H1 (cell line): ENCODE measurements around the gene ZMIZ1. TPM values are rescaled to one million over a fixed set of nuclear protein-coding genes. Genes with fewer than 3 reads are reported as not detected.
A peak's percentile ranks its signal among the peaks of the same experiment; 100 is the strongest.

Experiments used
- CTCF ChIA-PET: fragments of 300-600 bp; sonication (Branson Sonifier 250); formaldehyde crosslinking; loops from one replicate; lab custom pipeline; 2021; ENCODE audit not compliant: partially characterized antibody; lab: Charles Lee
- POLR2A ChIA-PET: fragments of 300-600 bp; sonication (Branson Sonifier 250); formaldehyde crosslinking; loops from one replicate; lab custom pipeline; 2021; ENCODE audit warnings: inconsistent platforms; ENCODE audit not compliant: partially characterized antibody; lab: Charles Lee
- DNase-seq, 2 experiments: peaks; one replicate each; pipeline versions ENCODE4 v3.0.0 to v3.0.0-alpha.2; 2010 to 2022; ENCODE audit warnings: low spot score in 2 of 2, low read depth in 1 of 2, mixed read lengths in 1 of 2
- FAIRE-seq: peaks from 2 replicates; lab custom pipeline; 2011; peaks lifted over from hg19 to GRCh38; lab: Jason Lieb, UNC
- H2AFZ ChIP-seq: 2 replicates; pipeline ENCODE4 v1.8.1; 2012; ENCODE audit warnings: low read length, inconsistent platforms
- H2AK5ac ChIP-seq: 2 replicates; pipeline ENCODE4 v1.6.1; 2013; ENCODE audit warnings: low read depth, low read length
- H2BK120ac ChIP-seq: replicated peaks from 2 replicates; pipeline ENCODE3; 2013; ENCODE audit warnings: low read depth, low read length, inconsistent platforms
- H2BK12ac ChIP-seq: 2 replicates; pipeline ENCODE4 v1.6.1; 2013; ENCODE audit warnings: low read depth, low read length
- H2BK15ac ChIP-seq: 2 replicates; pipeline ENCODE4 v1.6.1; 2013; ENCODE audit warnings: low read length
- H2BK20ac ChIP-seq: 2 replicates; pipeline ENCODE4 v1.6.1; 2013; ENCODE audit warnings: low read length
- H2BK5ac ChIP-seq: 2 replicates; pipeline ENCODE4 v1.6.1; 2013; ENCODE audit warnings: low read depth, low read length
- H3K14ac ChIP-seq: 2 replicates; pipeline ENCODE4 v1.6.1; 2013; ENCODE audit warnings: inconsistent platforms; ENCODE audit not compliant: insufficient read length
- H3K18ac ChIP-seq: 2 replicates; pipeline ENCODE4 v1.6.1; 2013; ENCODE audit warnings: low read length; ENCODE audit errors: extremely low read depth
- H3K23ac ChIP-seq: 2 replicates; pipeline ENCODE4 v1.6.1; 2013; ENCODE audit warnings: inconsistent platforms; ENCODE audit not compliant: insufficient read length
- H3K23me2 ChIP-seq: 2 replicates; pipeline ENCODE4 v1.6.1; 2013; ENCODE audit warnings: low read depth, low read length
- H3K27ac ChIP-seq: 2 replicates; pipeline ENCODE4 v1.6.1; 2011; ENCODE audit warnings: low read depth, low read length, inconsistent platforms
- H3K27me3 ChIP-seq, 4 experiments: replicated peaks in 1 of 4; 1 replicate in 1 of 4; 2 replicates in 3 of 4; pipeline versions ENCODE4 v1.6.1 to v1.8.1; 2011 to 2013; ENCODE audit warnings: low read length in 3 of 4, mild to moderate bottlenecking in 3 of 4, inconsistent platforms in 2 of 4, mixed read lengths in 2 of 4, moderate library complexity in 1 of 4; ENCODE audit not compliant: control insufficient read depth in 3 of 4, insufficient read depth in 3 of 4; ENCODE audit errors: extremely low read depth in 1 of 4
- H3K36me3 ChIP-seq, 4 experiments: 2 replicates each; pipeline versions ENCODE4 v1.6.1 to v1.8.1; 2011 to 2013; ENCODE audit warnings: mild to moderate bottlenecking in 4 of 4, low read length in 3 of 4, moderate library complexity in 2 of 4, control low read depth in 1 of 4, inconsistent platforms in 1 of 4; ENCODE audit not compliant: insufficient read depth in 4 of 4, control insufficient read depth in 2 of 4
- H3K4ac ChIP-seq: replicated peaks from 2 replicates; pipeline ENCODE3; 2013; ENCODE audit warnings: low read length, low read depth, mixed read lengths, inconsistent platforms; ENCODE audit not compliant: insufficient read length
- H3K4me1 ChIP-seq, 4 experiments: replicated peaks in 1 of 4; 1 replicate in 1 of 4; 2 replicates in 3 of 4; pipeline versions ENCODE4 v1.6.1 to v1.8.1; 2011 to 2013; ENCODE audit warnings: low read length in 3 of 4, inconsistent platforms in 2 of 4, mixed read lengths in 1 of 4; ENCODE audit not compliant: insufficient read depth in 4 of 4, control insufficient read depth in 3 of 4
- H3K4me2 ChIP-seq, 2 experiments: 2 replicates each; pipeline versions ENCODE4 v1.6.1 to v1.8.1; 2011 to 2013; ENCODE audit warnings: low read depth in 2 of 2, low read length in 2 of 2, control low read depth in 1 of 2, inconsistent platforms in 1 of 2, mild to moderate bottlenecking in 1 of 2; ENCODE audit not compliant: insufficient read depth in 1 of 2
- H3K4me3 ChIP-seq, 4 experiments: fragments of 200-600, 300-600 bp in 1 of 4; sonication (generic), shearing (Covaris generic), sonication (Bioruptor Twin) in 1 of 4; 2 replicates each; pipeline versions ENCODE4 v1.5.1 to v1.8.1; 2011 to 2016; ENCODE audit warnings: low read length in 4 of 4, low read depth in 3 of 4, control low read depth in 2 of 4, inconsistent platforms in 2 of 4, mild to moderate bottlenecking in 2 of 4, mixed read lengths in 1 of 4, moderate library complexity in 1 of 4; ENCODE audit not compliant: insufficient read depth in 2 of 4; ENCODE audit errors: extremely low read depth in 1 of 4
- H3K56ac ChIP-seq: replicated peaks from 2 replicates; pipeline ENCODE3; 2013; ENCODE audit warnings: low read depth, mild to moderate bottlenecking, mixed read lengths, low read length, inconsistent platforms; ENCODE audit not compliant: insufficient read length
- H3K79me1 ChIP-seq: 2 replicates; pipeline ENCODE4 v1.6.1; 2013; ENCODE audit warnings: low read depth, low read length, control low read depth
- H3K79me2 ChIP-seq, 2 experiments: 2 replicates each; pipeline versions ENCODE4 v1.6.1 to v1.8.1; 2012 to 2013; ENCODE audit warnings: low read length in 2 of 2, mild to moderate bottlenecking in 2 of 2, inconsistent platforms in 1 of 2; ENCODE audit not compliant: insufficient read depth in 2 of 2, control insufficient read depth in 1 of 2
- H3K9ac ChIP-seq, 4 experiments: replicated peaks in 1 of 4; 1 replicate in 1 of 4; 2 replicates in 3 of 4; pipeline versions ENCODE4 v1.6.1 to v1.8.1; 2011 to 2013; ENCODE audit warnings: low read depth in 3 of 4, low read length in 3 of 4, control low read depth in 2 of 4, mild to moderate bottlenecking in 2 of 4, moderate library complexity in 2 of 4, inconsistent platforms in 1 of 4; ENCODE audit errors: extremely low read depth in 1 of 4
- H3K9me3 ChIP-seq, 2 experiments: 2 replicates each; pipeline versions ENCODE4 v1.6.1 to v1.8.1; 2012 to 2013; ENCODE audit warnings: mild to moderate bottlenecking in 2 of 2, moderate library complexity in 2 of 2, control low read depth in 1 of 2, inconsistent platforms in 1 of 2, low read depth in 1 of 2, low read length in 1 of 2, mixed read lengths in 1 of 2; ENCODE audit not compliant: insufficient read depth in 2 of 2
- H4K20me1 ChIP-seq, 2 experiments: replicated peaks in 1 of 2; 2 replicates each; pipeline versions ENCODE3 to v1.8.1; 2011 to 2013; ENCODE audit warnings: inconsistent platforms in 2 of 2, low read length in 2 of 2, mild to moderate bottlenecking in 1 of 2; ENCODE audit not compliant: insufficient read depth in 2 of 2, control insufficient read depth in 1 of 2
- H4K5ac ChIP-seq: 2 replicates; pipeline ENCODE4 v1.6.1; 2013; ENCODE audit warnings: low read length, low read depth, mixed read lengths, inconsistent platforms; ENCODE audit not compliant: insufficient read length
- H4K8ac ChIP-seq: 2 replicates; pipeline ENCODE4 v1.8.0; 2013; ENCODE audit warnings: mild to moderate bottlenecking, moderate library complexity, low read length, inconsistent platforms; ENCODE audit not compliant: insufficient read depth; ENCODE audit errors: extremely low read depth
- H4K91ac ChIP-seq: replicated peaks from 2 replicates; pipeline ENCODE3; 2013; ENCODE audit warnings: low read length, mixed read lengths, inconsistent platforms; ENCODE audit not compliant: insufficient read length
- CBX8 ChIP-seq: fragments of 300-800, 300-1000 bp; sonication (generic); IDR thresholded peaks from 2 replicates; pipeline ENCODE4 v1.7.1; 2016; ENCODE audit warnings: low read depth, low read length, borderline replicate concordance
- FOSL1 ChIP-seq: IDR thresholded peaks from 2 replicates; pipeline ENCODE4 v1.6.1; 2011; ENCODE audit warnings: mild to moderate bottlenecking, low read depth, low read length, moderate library complexity; ENCODE audit not compliant: insufficient read depth
- JUN ChIP-seq: IDR thresholded peaks from 2 replicates; pipeline ENCODE4 v1.6.1; 2011; ENCODE audit warnings: low read depth, mild to moderate bottlenecking, improper control_type of control experiment, low read length
- JUND ChIP-seq: IDR thresholded peaks from 2 replicates; pipeline ENCODE4 v1.6.1; 2011; ENCODE audit warnings: mild to moderate bottlenecking, improper control_type of control experiment, low read length
- KDM4A ChIP-seq: IDR thresholded peaks from one replicate; pipeline ENCODE4 v1.7.1; 2012; ENCODE audit warnings: low read depth, mild to moderate bottlenecking, moderate library complexity, low read length, inconsistent platforms; ENCODE audit not compliant: severe bottlenecking
- MAFK ChIP-seq: IDR thresholded peaks from 2 replicates; pipeline ENCODE4 v1.6.1; 2012; ENCODE audit warnings: low read depth, mild to moderate bottlenecking, improper control_type of control experiment, low read length
- MAX ChIP-seq: IDR thresholded peaks from 2 replicates; pipeline ENCODE4 v1.6.1; 2012; ENCODE audit warnings: inconsistent platforms
- TAF7 ChIP-seq: optimal IDR thresholded peaks from 2 replicates; pipeline ENCODE3; 2011; ENCODE audit warnings: low read depth, mild to moderate bottlenecking, inconsistent platforms, low read length, moderate library complexity, borderline replicate concordance
- WGBS, 2 experiments: shearing (Covaris generic) in 1 of 2; methylation state at CpG; one replicate each; pipeline versions ENCODE4 v1.1.6 to v1.1.7; 2013 to 2015; ENCODE audit warnings: low lambda C conversion rate in 2 of 2, mixed read lengths in 2 of 2, inconsistent platforms in 1 of 2, low coverage in 1 of 2, missing lambda C conversion rate in 1 of 2; ENCODE audit not compliant: insufficient replicate concordance in 2 of 2, insufficient coverage in 1 of 2, insufficient read length in 1 of 2; ENCODE audit errors: extremely low coverage in 1 of 2, missing lambda C conversion rate in 1 of 2; 5-methylcytosine and 5-hydroxymethylcytosine counted together
- polyA plus RNA-seq, 7 experiments: library from polyadenylated mRNA; depleted of rRNA in 3 of 7; stranded (reverse) in 5 of 7; unstranded in 2 of 7; fragments of >200 nt in 5 of 7; fragments of 200-250 nt in 2 of 7; gene quantifications; 1 replicate in 5 of 7; 2 replicates in 1 of 7; 4 replicates in 1 of 7; pipeline versions ENCODE4 v1.2.1 to v1.2.3, GENCODE V29; 2011 to 2013; ENCODE audit warnings: missing spikeins in 2 of 7, mixed read lengths in 2 of 7
- total RNA-seq: library from RNA; stranded (reverse); fragmentation: NEBNext Ultra II Directional; extraction: Animal tissue kit (Norgen Biotek cat#: 25700); gene quantifications from 2 replicates; pipeline ENCODE4 v1.2.1, GENCODE V29; 2021

The ZMIZ1 gene
- total and polyA plus RNA-seq, 2 of the 8 experiments (the other 6 are each of a cell fraction or from before 2014, with no cell fraction given): 8.1 to 28.0 TPM

GRCh38 chr10:79249186-79250121, 180.7 kb downstream of the ZMIZ1 start:
- H3K27me3 ChIP-seq: peaks cover under 1 to 9% (median 8%) of the 10 kb centered on the region in 4 experiments
- DNase-seq (no peak), FAIRE-seq (no peak)
- H2AK5ac ChIP-seq: no peak overlapping the region
- H2AFZ ChIP-seq: no peak overlapping the region
- no peak overlapping the region for H3K4ac ChIP-seq
- no peak overlapping the region for H3K27ac ChIP-seq
- no peak overlapping the region for H4K91ac ChIP-seq
- H3K18ac ChIP-seq: no peak overlapping the region
- H4K8ac ChIP-seq: no peak overlapping the region
- H3K23me2 ChIP-seq: no peaks in the 10 kb centered on the region
- H3K4me1 ChIP-seq: peaks cover 0 to 6% (median 1%) of the 10 kb centered on the region in 4 experiments; a peak in 2 of 7 replicates
- ChIA-PET POLR2A (interaction anchor here (1.3 to 1.7 kb wide), 2 partner anchors 9 to 16 kb away, joined by 3 to 6 read pairs; no protein-coding TSS in a partner anchor), CTCF (interaction anchor here (0.8 to 1.4 kb wide), 4 partner anchors 8 to 55 kb away, joined by 3 to 5 read pairs (median 4); no protein-coding TSS in a partner anchor)
- H2BK15ac ChIP-seq: no peak overlapping the region
- peaks cover 13% of the 10 kb centered on the region for H3K79me1 ChIP-seq
- no peak overlapping the region for H2BK12ac ChIP-seq
- WGBS, 2 experiments: 92% methylated on average over 17 of the region's 20 CpGs; no CpG with 5 or more reads in 1 of the 2 experiments
- no peaks in the 10 kb centered on the region for H3K36me3 ChIP-seq
- H3K14ac ChIP-seq: no peak overlapping the region
- H3K9me3 ChIP-seq: no peaks in the 10 kb centered on the region
- H3K23ac ChIP-seq: no peak overlapping the region
- peaks cover 0 to 8% of the 10 kb centered on the region in 2 experiments; a peak in 1 of 4 replicates for H3K79me2 ChIP-seq
- peaks cover 28 to 47% of the 10 kb centered on the region in 2 experiments for H4K20me1 ChIP-seq
- 0 out of 7 replicates have a peak overlapping the region, but pooled peaks of 1 of the 4 experiments have one; percentile 28 for H3K9ac ChIP-seq
- H4K5ac ChIP-seq: no peak overlapping the region
- no peak overlapping the region for H2BK20ac ChIP-seq
- H2BK120ac ChIP-seq: no peak overlapping the region
- H3K4me3 ChIP-seq: no peak overlapping the region
- no peak overlapping the region for H3K4me2 ChIP-seq
- no peak overlapping the region for H2BK5ac ChIP-seq
- H3K56ac ChIP-seq: no peak overlapping the region
- TF ChIP-seq FOSL1 (no peak), CBX8 (no peak), TAF7 (no peak), MAFK (no peak), KDM4A (no peak), MAX (no peak), JUND (no peak), JUN (no peak)
